BE2C (cell line): Measurements from ENCODE around the gene ARID5B.

Experiments
- DNase-seq: peaks from one replicate; pipeline ENCODE4 v3.0.0-alpha.2; 2020
- H3K27me3 ChIP-seq: fragments of 250-450 bp; sonication (Bioruptor Pico); 2 replicates; pipeline ENCODE4 v1.5.1; 2020; ENCODE audit warnings: mild to moderate bottlenecking
- H3K36me3 ChIP-seq: fragments of 250-450 bp; sonication (Bioruptor Pico); 2 replicates; pipeline ENCODE4 v1.5.1; 2020; ENCODE audit warnings: mild to moderate bottlenecking
- H3K4me1 ChIP-seq: fragments of 250-450 bp; sonication (Bioruptor Pico); 2 replicates; pipeline ENCODE4 v1.5.1; 2020
- H3K4me3 ChIP-seq: 2 replicates; pipeline ENCODE4 v1.5.1; 2011; ENCODE audit warnings: low read depth, low read length
- H3K9me3 ChIP-seq: fragments of 250-450 bp; sonication (Bioruptor Pico); 2 replicates; pipeline ENCODE4 v1.5.1; 2020
- TF ChIP-seq, protein P1 (sequence below): IDR thresholded peaks from 2 replicates; pipeline ENCODE4 v1.5.1; 2012; ENCODE audit warnings: mild to moderate bottlenecking, low read depth, low read length

The ARID5B gene

GRCh38 chr10:61869774-61870525 lies 31.5 kb upstream of the ARID5B start:
- DNase-seq, result no peak
- Histone ChIP-seq H3K9me3 (no peaks in the 10 kb centered on the region), H3K27me3 (no peaks in the 10 kb centered on the region), H3K36me3 (no peaks in the 10 kb centered on the region), H3K4me3 (no peak overlapping the region), H3K4me1 (no peaks in the 10 kb centered on the region)
- TF ChIP-seq, protein P1, sequence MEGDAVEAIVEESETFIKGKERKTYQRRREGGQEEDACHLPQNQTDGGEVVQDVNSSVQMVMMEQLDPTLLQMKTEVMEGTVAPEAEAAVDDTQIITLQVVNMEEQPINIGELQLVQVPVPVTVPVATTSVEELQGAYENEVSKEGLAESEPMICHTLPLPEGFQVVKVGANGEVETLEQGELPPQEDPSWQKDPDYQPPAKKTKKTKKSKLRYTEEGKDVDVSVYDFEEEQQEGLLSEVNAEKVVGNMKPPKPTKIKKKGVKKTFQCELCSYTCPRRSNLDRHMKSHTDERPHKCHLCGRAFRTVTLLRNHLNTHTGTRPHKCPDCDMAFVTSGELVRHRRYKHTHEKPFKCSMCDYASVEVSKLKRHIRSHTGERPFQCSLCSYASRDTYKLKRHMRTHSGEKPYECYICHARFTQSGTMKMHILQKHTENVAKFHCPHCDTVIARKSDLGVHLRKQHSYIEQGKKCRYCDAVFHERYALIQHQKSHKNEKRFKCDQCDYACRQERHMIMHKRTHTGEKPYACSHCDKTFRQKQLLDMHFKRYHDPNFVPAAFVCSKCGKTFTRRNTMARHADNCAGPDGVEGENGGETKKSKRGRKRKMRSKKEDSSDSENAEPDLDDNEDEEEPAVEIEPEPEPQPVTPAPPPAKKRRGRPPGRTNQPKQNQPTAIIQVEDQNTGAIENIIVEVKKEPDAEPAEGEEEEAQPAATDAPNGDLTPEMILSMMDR, result no peak

DNA sequence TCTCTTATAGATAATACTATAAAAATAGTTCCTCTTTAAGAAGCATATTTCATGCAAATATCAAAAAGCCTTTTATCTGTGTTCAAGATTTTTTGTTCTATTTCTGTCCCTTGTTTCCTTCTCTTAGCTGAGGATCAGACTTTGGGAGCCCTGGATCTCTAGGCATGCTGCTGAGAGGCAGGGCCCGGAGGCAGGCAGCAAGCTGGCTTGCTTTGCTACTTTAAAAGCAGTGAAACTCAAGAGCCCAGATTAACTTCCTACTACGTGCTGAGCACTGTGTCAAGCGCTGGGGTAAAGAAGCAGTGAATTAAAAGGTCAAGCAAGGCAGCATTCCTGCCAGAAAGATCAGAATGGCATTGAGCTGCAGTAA lies 31.0 kb upstream of the ARID5B start:
- Histone ChIP-seq H3K27me3 (no peaks in the 10 kb centered on the region), H3K9me3 (no peaks in the 10 kb centered on the region), H3K4me3 (no peak overlapping the region), H3K4me1 (no peaks in the 10 kb centered on the region), H3K36me3 (no peaks in the 10 kb centered on the region)
- TF ChIP-seq, protein P1, result no peak
- DNase-seq, result no peak

DNA sequence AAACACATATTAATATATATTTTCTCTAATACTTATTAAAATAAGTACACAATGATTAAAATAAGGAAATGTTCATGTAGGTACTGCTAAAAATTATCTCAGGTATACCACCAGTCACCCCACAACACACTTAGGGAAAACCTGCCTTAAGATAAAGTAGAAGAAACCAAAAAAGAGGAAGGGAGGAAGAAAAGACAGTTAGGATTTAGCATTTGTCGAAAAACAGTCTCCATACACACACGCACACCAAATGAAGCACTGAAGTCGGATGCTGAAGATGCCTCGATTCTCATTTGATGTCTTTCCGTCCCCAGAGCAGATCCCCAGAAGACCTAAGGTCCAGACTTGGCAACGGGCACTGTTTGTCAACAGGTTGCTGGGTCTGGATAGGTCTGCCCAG lies 30.0 kb upstream of the ARID5B start:
- Histone ChIP-seq H3K4me3 (no peak overlapping the region), H3K27me3 (no peaks in the 10 kb centered on the region), H3K36me3 (no peaks in the 10 kb centered on the region), H3K4me1 (no peaks in the 10 kb centered on the region), H3K9me3 (no peaks in the 10 kb centered on the region)
- TF ChIP-seq, protein P1, result no peak
- DNase-seq, result no peak

- H3K36me3 ChIP-seq, result no peaks in the 10 kb centered on the region
- no peaks in the 10 kb centered on the region for H3K4me1 ChIP-seq
- TF ChIP-seq, protein P1, result no peak
- no peak for DNase-seq
- no peaks in the 10 kb centered on the region for H3K9me3 ChIP-seq
- H3K4me3 ChIP-seq, result no peak overlapping the region
- H3K27me3 ChIP-seq, result no peaks in the 10 kb centered on the region
These were observed 23.4 kb upstream of the ARID5B start for GRCh38 chr10:61877887-61878739.

DNA sequence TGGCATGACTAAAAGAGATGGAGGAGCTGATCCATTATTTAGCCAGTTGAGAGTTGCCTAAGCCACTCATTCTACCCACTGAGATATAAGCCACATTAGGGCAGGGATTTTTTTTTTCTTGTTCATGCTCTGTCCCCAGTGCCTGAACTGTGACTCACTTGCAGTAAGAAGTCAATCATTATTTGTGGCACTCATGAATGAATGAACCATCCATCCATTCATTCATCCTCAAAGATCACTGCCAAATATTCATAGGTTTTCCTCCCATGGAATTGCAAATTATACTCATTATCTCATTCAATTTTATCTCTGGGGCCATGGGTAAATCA lies 22.8 kb upstream of the ARID5B start:
- DNase-seq, result no peak
- TF ChIP-seq, protein P1, result no peak
- H3K4me3 ChIP-seq, result no peak overlapping the region
- H3K36me3 ChIP-seq, result no peaks in the 10 kb centered on the region
- no peaks in the 10 kb centered on the region for H3K4me1 ChIP-seq
- no peaks in the 10 kb centered on the region for H3K9me3 ChIP-seq
- no peaks in the 10 kb centered on the region for H3K27me3 ChIP-seq
